IgD-negative memory B cell (primary cell): ENCODE data around the gene RTN4R. TPM values are rescaled to one million over a fixed set of nuclear protein-coding genes. Genes with fewer than 3 reads are reported as not detected.

ENCODE experiments used
- H3K27ac Mint-ChIP-seq, 3 donors: one replicate each; pipeline ENCODE4 v1.8.0; 2020 to 2022; ENCODE audit warnings: mild to moderate bottlenecking in 3 of 3, mixed read lengths in 3 of 3, moderate library complexity in 1 of 3
- H3K27me3 Mint-ChIP-seq: one replicate; pipeline ENCODE4 v1.8.0; 2021; ENCODE audit warnings: mixed read lengths
- H3K36me3 Mint-ChIP-seq: one replicate; pipeline ENCODE4 v1.8.0; 2020; ENCODE audit warnings: mild to moderate bottlenecking, mixed read lengths
- H3K4me1 Mint-ChIP-seq, 3 donors: one replicate each; pipeline ENCODE4 v1.8.0; 2020 to 2022; ENCODE audit warnings: mixed read lengths in 3 of 3, mild to moderate bottlenecking in 1 of 3
- H3K4me3 Mint-ChIP-seq, 4 donors: one replicate each; pipeline ENCODE4 v1.8.0; 2020 to 2022; ENCODE audit warnings: mild to moderate bottlenecking in 4 of 4, mixed read lengths in 4 of 4, moderate library complexity in 3 of 4
- H3K9me3 Mint-ChIP-seq, 3 donors: one replicate each; pipeline ENCODE4 v1.8.0; 2020 to 2021; ENCODE audit warnings: mixed read lengths in 3 of 3, mild to moderate bottlenecking in 1 of 3
- polyA plus RNA-seq: library from polyadenylated mRNA; unstranded; fragments of 300-500 nt; fragmentation: Illumina TruSeq; gene quantifications from one replicate; pipeline ENCODE4 v1.2.3, GENCODE V29; 2021

RTN4R gene
- polyA plus RNA-seq, 1 donor from 2014 or later = not detected

GRCh38 chr22:20221421-20222340 lies 46.4 kb downstream of the RTN4R start:
- no peak overlapping the region for H3K4me3 Mint-ChIP-seq
- no peaks in the 10 kb centered on the region for H3K9me3 Mint-ChIP-seq
- H3K27ac Mint-ChIP-seq = no peak overlapping the region
- H3K36me3 Mint-ChIP-seq = no peaks in the 10 kb centered on the region
- no peaks in the 10 kb centered on the region for H3K4me1 Mint-ChIP-seq
- H3K27me3 Mint-ChIP-seq = peaks cover 4% of the 10 kb centered on the region

GRCh38 chr22:20220629-20221026 lies 47.5 kb downstream of the RTN4R start:
- H3K27ac Mint-ChIP-seq = no peak overlapping the region
- H3K27me3 Mint-ChIP-seq = peaks cover 4% of the 10 kb centered on the region
- H3K4me1 Mint-ChIP-seq = no peaks in the 10 kb centered on the region
- H3K36me3 Mint-ChIP-seq = no peaks in the 10 kb centered on the region
- no peak overlapping the region for H3K4me3 Mint-ChIP-seq
- no peaks in the 10 kb centered on the region for H3K9me3 Mint-ChIP-seq

GRCh38 chr22:20219667-20220628 lies 48.2 kb downstream of the RTN4R start:
- Mint-ChIP-seq H3K27me3 (peaks cover 4% of the 10 kb centered on the region), H3K4me3 (no peak overlapping the region)

GRCh38 chr22:20218987-20219386 lies 49.1 kb downstream of the RTN4R start:
- no peak overlapping the region for H3K4me3 Mint-ChIP-seq
- H3K27me3 Mint-ChIP-seq = peaks cover 9% of the 10 kb centered on the region
- no peaks in the 10 kb centered on the region for H3K4me1 Mint-ChIP-seq
- H3K9me3 Mint-ChIP-seq = no peaks in the 10 kb centered on the region
- no peaks in the 10 kb centered on the region for H3K36me3 Mint-ChIP-seq
- H3K27ac Mint-ChIP-seq = no peak overlapping the region

More at GRCh38 chr22:20219667-20220628, 48.2 kb downstream of the RTN4R start:
- Mint-ChIP-seq H3K4me1 (no peaks in the 10 kb centered on the region), H3K9me3 (no peaks in the 10 kb centered on the region), H3K36me3 (no peaks in the 10 kb centered on the region), H3K27ac (no peak overlapping the region)

- Mint-ChIP-seq H3K36me3 (no peaks in the 10 kb centered on the region), H3K4me1 (no peaks in the 10 kb centered on the region), H3K27ac (peak overlapping the region in 1 of 3 donors; percentile 57), H3K4me3 (peak overlapping the region in 1 of 4 donors; percentile 28), H3K9me3 (no peaks in the 10 kb centered on the region), H3K27me3 (peaks cover 10% of the 10 kb centered on the region)
Measured at GRCh38 chr22:20218326-20218872, 49.7 kb downstream of the RTN4R start.

GRCh38 chr22:20217563-20217962 lies 50.6 kb downstream of the RTN4R start:
- no peaks in the 10 kb centered on the region for H3K9me3 Mint-ChIP-seq
- H3K36me3 Mint-ChIP-seq = no peaks in the 10 kb centered on the region
- peaks cover 0 to under 1% (median 0%) of the 10 kb centered on the region in 3 donors for H3K4me1 Mint-ChIP-seq
- H3K27ac Mint-ChIP-seq = no peak overlapping the region
- H3K27me3 Mint-ChIP-seq = peaks cover 10% of the 10 kb centered on the region
- no peak overlapping the region for H3K4me3 Mint-ChIP-seq

- H3K36me3 Mint-ChIP-seq = no peaks in the 10 kb centered on the region
- H3K4me3 Mint-ChIP-seq = no peak overlapping the region
- H3K27ac Mint-ChIP-seq = no peak overlapping the region
- peaks cover 10% of the 10 kb centered on the region for H3K27me3 Mint-ChIP-seq
- peaks cover 0 to 3% (median 0%) of the 10 kb centered on the region in 3 donors for H3K4me1 Mint-ChIP-seq
- no peaks in the 10 kb centered on the region for H3K9me3 Mint-ChIP-seq
Measured at GRCh38 chr22:20216863-20217499, 51.1 kb downstream of the RTN4R start.

GRCh38 chr22:20215742-20216141 lies 52.4 kb downstream of the RTN4R start:
- Mint-ChIP-seq H3K36me3 (no peaks in the 10 kb centered on the region), H3K9me3 (no peaks in the 10 kb centered on the region), H3K27me3 (peaks cover 10% of the 10 kb centered on the region), H3K27ac (no peak overlapping the region), H3K4me1 (peaks cover 0 to 3% (median 0%) of the 10 kb centered on the region in 3 donors), H3K4me3 (no peak overlapping the region)

GRCh38 chr22:20214853-20215252 lies 53.3 kb downstream of the RTN4R start:
- H3K4me1 Mint-ChIP-seq = peaks cover 0 to 3% (median 0%) of the 10 kb centered on the region in 3 donors
- no peaks in the 10 kb centered on the region for H3K36me3 Mint-ChIP-seq
- peak overlapping the region in 1 of 3 donors; percentile 63 for H3K27ac Mint-ChIP-seq
- H3K9me3 Mint-ChIP-seq = no peaks in the 10 kb centered on the region
- no peak overlapping the region for H3K4me3 Mint-ChIP-seq
- peaks cover 10% of the 10 kb centered on the region for H3K27me3 Mint-ChIP-seq

GRCh38 chr22:20213833-20214708 lies 54.0 kb downstream of the RTN4R start:
- no peak overlapping the region for H3K27ac Mint-ChIP-seq
- H3K36me3 Mint-ChIP-seq = no peaks in the 10 kb centered on the region

GRCh38 chr22:20212754-20213699 lies 55.1 kb downstream of the RTN4R start:
- H3K4me1 Mint-ChIP-seq = peaks cover 0 to 4% (median 0%) of the 10 kb centered on the region in 3 donors
- H3K4me3 Mint-ChIP-seq = peak overlapping the region in 1 of 4 donors; percentile 12
- peaks cover 6% of the 10 kb centered on the region for H3K27me3 Mint-ChIP-seq
- no peaks in the 10 kb centered on the region for H3K9me3 Mint-ChIP-seq
- no peak overlapping the region for H3K27ac Mint-ChIP-seq
- peaks cover 1% of the 10 kb centered on the region for H3K36me3 Mint-ChIP-seq

More at GRCh38 chr22:20213833-20214708, 54.0 kb downstream of the RTN4R start:
- Mint-ChIP-seq H3K4me3 (no peak overlapping the region), H3K27me3 (peaks cover 10% of the 10 kb centered on the region), H3K4me1 (peaks cover 0 to 3% (median 0%) of the 10 kb centered on the region in 3 donors), H3K9me3 (no peaks in the 10 kb centered on the region)

- Mint-ChIP-seq H3K4me3 (no peak overlapping the region), H3K27ac (no peak overlapping the region), H3K9me3 (no peaks in the 10 kb centered on the region), H3K4me1 (peaks cover 0 to 7% (median 1%) of the 10 kb centered on the region in 3 donors), H3K27me3 (peaks cover 6% of the 10 kb centered on the region), H3K36me3 (peaks cover 1% of the 10 kb centered on the region)
Measured at GRCh38 chr22:20211997-20212753, 55.9 kb downstream of the RTN4R start.
